ENCODE measurements around the gene HCAR2.
"Not testable (repeated sequence)": the region's sequence is repeated elsewhere in the genome, so short reads cannot be mapped to it uniquely, and the experiment has no call there.

HCAR2 gene

GRCh38 chr12:122700038-122700710 is 3.0 kb downstream of the HCAR2 start:
- H3K9ac ChIP-seq; H4K20me1 ChIP-seq; H3K9me3 ChIP-seq (replicated peaks in 1 of 11); H3K36me3 ChIP-seq; H3K27me3 ChIP-seq; H3K27ac ChIP-seq: not testable (repeated sequence)
- Histone ChIP-seq H3K4me3 (peak overlapping the region in 1 of 10 experiments; percentile 54; a peak in 1 of 20 replicates), H3K4me1 (peaks cover 0 to 53% (median 11%) of the 10 kb centered on the region in 10 experiments; a peak in 10 of 20 replicates), H3K4me2 (peak overlapping the region in 4 of 11 experiments; percentile 42 to 80 (median 62); a peak in 6 of 22 replicates)

GRCh38 chr12:122696922-122697321 is 6.2 kb downstream of the HCAR2 start:
- H3K27ac ChIP-seq; H4K20me1 ChIP-seq; H3K9me3 ChIP-seq (replicated peaks in 1 of 11); H3K27me3 ChIP-seq; H3K4me2 ChIP-seq; H3K4me3 ChIP-seq; H3K9ac ChIP-seq; H3K36me3 ChIP-seq: not testable (repeated sequence)
- H3K4me1 ChIP-seq: peaks cover 0 to 31% (median 5%) of the 10 kb centered on the region in 10 experiments; a peak in 9 of 20 replicates

- Histone ChIP-seq H3K36me3 (peaks cover 0 to 11% (median 0%) of the 10 kb centered on the region in 11 experiments; a peak in 1 of 22 replicates), H3K9me3 (replicated peaks in 1 of 11) (no peaks in the 10 kb centered on the region), H3K4me1 (peaks cover 0 to 15% (median 9%) of the 10 kb centered on the region in 10 experiments; a peak in 12 of 20 replicates), H4K20me1 (no peaks in the 10 kb centered on the region), H3K27me3 (no peaks in the 10 kb centered on the region), H3K4me2 (peak overlapping the region in 2 of 11 experiments; percentile 27 to 48; a peak in 4 of 22 replicates), H3K4me3 (no peak overlapping the region), H3K9ac (no peak overlapping the region), H3K27ac (no peak overlapping the region)
- no peak for TF ChIP-seq Cebpa-rat (IDR thresholded peaks at IDR 0.05)
Observed at GRCh38 chr12:122691566-122691965, 11.6 kb downstream of the HCAR2 start.

- Histone ChIP-seq H3K27me3 (no peaks in the 10 kb centered on the region), H4K20me1 (no peaks in the 10 kb centered on the region), H3K27ac (no peak overlapping the region), H3K4me2 (no peak overlapping the region), H3K4me3 (no peak overlapping the region), H3K4me1 (peaks cover 0 to 15% (median 9%) of the 10 kb centered on the region in 10 experiments; a peak in 12 of 20 replicates), H3K9me3 (replicated peaks in 1 of 11) (no peaks in the 10 kb centered on the region), H3K36me3 (peaks cover 0 to 11% (median 0%) of the 10 kb centered on the region in 11 experiments; a peak in 1 of 22 replicates), H3K9ac (no peak overlapping the region)
- TF ChIP-seq Cebpa-rat (IDR thresholded peaks at IDR 0.05): no peak
Observed at GRCh38 chr12:122688291-122688690, 14.9 kb downstream of the HCAR2 start.

- peaks cover 0 to 3% (median 0%) of the 10 kb centered on the region in 11 experiments; a peak in 1 of 22 replicates for H3K36me3 ChIP-seq
- no peak for TF ChIP-seq Cebpa-rat (IDR thresholded peaks at IDR 0.05)
- no peak overlapping the region for H3K4me3 ChIP-seq
- no peak overlapping the region for H3K9ac ChIP-seq
- H4K20me1 ChIP-seq: no peaks in the 10 kb centered on the region
- no peak overlapping the region for H3K4me2 ChIP-seq
- H3K4me1 ChIP-seq: peaks cover 0 to 27% (median 14%) of the 10 kb centered on the region in 10 experiments; a peak in 13 of 20 replicates
- no peaks in the 10 kb centered on the region for H3K27me3 ChIP-seq
- no peak overlapping the region for H3K27ac ChIP-seq
- H3K9me3 ChIP-seq (replicated peaks in 1 of 11): no peaks in the 10 kb centered on the region
Observed at GRCh38 chr12:122687086-122687485, 16.1 kb downstream of the HCAR2 start.

- H3K4me3 ChIP-seq: no peak overlapping the region
- H3K4me1 ChIP-seq: peaks cover 0 to 32% (median 19%) of the 10 kb centered on the region in 10 experiments; a peak in 13 of 20 replicates
- no peak for TF ChIP-seq Cebpa-rat (IDR thresholded peaks at IDR 0.05)
- no peaks in the 10 kb centered on the region for H3K36me3 ChIP-seq
- no peak overlapping the region for H3K9ac ChIP-seq
- H3K4me2 ChIP-seq: no peak overlapping the region
- no peak overlapping the region for H3K27ac ChIP-seq
- H3K27me3 ChIP-seq: no peaks in the 10 kb centered on the region
- no peaks in the 10 kb centered on the region for H4K20me1 ChIP-seq
- H3K9me3 ChIP-seq (replicated peaks in 1 of 11): peaks cover 0 to under 1% (median 0%) of the 10 kb centered on the region in 11 experiments; a peak in 2 of 22 replicates
Observed at GRCh38 chr12:122686538-122686937, 16.6 kb downstream of the HCAR2 start.

- Histone ChIP-seq H3K4me2 (no peak overlapping the region), H3K36me3 (no peaks in the 10 kb centered on the region), H4K20me1 (no peaks in the 10 kb centered on the region), H3K27ac (peak overlapping the region in 2 of 11 experiments; percentile 23 to 83; a peak in 2 of 22 replicates), H3K27me3 (no peaks in the 10 kb centered on the region), H3K4me1 (peaks cover 0 to 41% (median 32%) of the 10 kb centered on the region in 10 experiments; a peak in 16 of 20 replicates), H3K4me3 (no peak overlapping the region), H3K9ac (no peak overlapping the region), H3K9me3 (replicated peaks in 1 of 11) (peaks cover 0 to 10% (median 0%) of the 10 kb centered on the region in 11 experiments; a peak in 3 of 22 replicates)
- TF ChIP-seq Cebpa-rat (IDR thresholded peaks at IDR 0.05): no peak
Observed at GRCh38 chr12:122684297-122684813, 18.8 kb downstream of the HCAR2 start.

GRCh38 chr12:122681814-122682213 is 21.3 kb downstream of the HCAR2 start:
- H3K4me3 ChIP-seq: no peak overlapping the region
- peaks cover 5 to 56% (median 44%) of the 10 kb centered on the region in 10 experiments; a peak in 17 of 20 replicates for H3K4me1 ChIP-seq
- H3K36me3 ChIP-seq: no peaks in the 10 kb centered on the region
- H3K4me2 ChIP-seq: peak overlapping the region in 8 of 11 experiments; percentile 0 to 69 (median 57); a peak in 13 of 22 replicates
- peaks cover 0 to 11% (median 0%) of the 10 kb centered on the region in 11 experiments; a peak in 3 of 22 replicates for H3K9me3 ChIP-seq (replicated peaks in 1 of 11)
- no peaks in the 10 kb centered on the region for H3K27me3 ChIP-seq
- H3K9ac ChIP-seq: peak overlapping the region in 4 of 11 experiments; percentile 8 to 56 (median 39); a peak in 6 of 22 replicates
- no peaks in the 10 kb centered on the region for H4K20me1 ChIP-seq
- H3K27ac ChIP-seq: peak overlapping the region in 8 of 11 experiments; percentile 43 to 83 (median 66); a peak in 11 of 22 replicates
- peak in 8 of 11 experiments; percentile 30 to 87 (median 65); a peak in 9 of 22 replicates for TF ChIP-seq Cebpa-rat (IDR thresholded peaks at IDR 0.05)

GRCh38 chr12:122680989-122681388 is 22.2 kb downstream of the HCAR2 start:
- H3K27me3 ChIP-seq, H3K4me3 ChIP-seq, H3K36me3 ChIP-seq, H4K20me1 ChIP-seq: not testable (repeated sequence)
- H3K4me1 ChIP-seq: peaks cover 5 to 56% (median 44%) of the 10 kb centered on the region in 10 experiments; a peak in 17 of 20 replicates
- peak overlapping the region in 8 of 11 experiments; percentile 43 to 83 (median 66); a peak in 12 of 22 replicates for H3K27ac ChIP-seq
- H3K9ac ChIP-seq: peak overlapping the region in 3 of 11 experiments; percentile 8 to 56 (median 49); a peak in 6 of 22 replicates
- peak overlapping the region in 8 of 11 experiments; percentile 0 to 69 (median 57); a peak in 13 of 22 replicates for H3K4me2 ChIP-seq
- peaks cover 0 to 15% (median 0%) of the 10 kb centered on the region in 11 experiments; a peak in 3 of 22 replicates for H3K9me3 ChIP-seq (replicated peaks in 1 of 11)

GRCh38 chr12:122676781-122677180 is 26.4 kb downstream of the HCAR2 start:
- not testable (repeated sequence) for H3K36me3 ChIP-seq, H3K9ac ChIP-seq, H4K20me1 ChIP-seq, H3K27me3 ChIP-seq, H3K4me3 ChIP-seq, H3K4me2 ChIP-seq
- H3K27ac ChIP-seq: peak overlapping the region in 2 of 11 experiments; percentile 62 to 83; a peak in 3 of 22 replicates
- H3K4me1 ChIP-seq: peaks cover 5 to 60% (median 42%) of the 10 kb centered on the region in 10 experiments; a peak in 17 of 20 replicates
- peaks cover 0 to 15% (median 0%) of the 10 kb centered on the region in 11 experiments; a peak in 3 of 22 replicates for H3K9me3 ChIP-seq (replicated peaks in 1 of 11)

GRCh38 chr12:122676015-122676414 is 27.1 kb downstream of the HCAR2 start:
- Histone ChIP-seq H3K4me1 (peaks cover 5 to 52% (median 34%) of the 10 kb centered on the region in 10 experiments; a peak in 17 of 20 replicates), H3K9me3 (replicated peaks in 1 of 11) (peaks cover 0 to 10% (median 0%) of the 10 kb centered on the region in 11 experiments; a peak in 3 of 22 replicates), H3K27ac (peak overlapping the region in 1 of 11 experiments; percentile 35; a peak in 1 of 22 replicates)
- not testable (repeated sequence) for H3K36me3 ChIP-seq, H3K9ac ChIP-seq, H3K4me2 ChIP-seq, H3K4me3 ChIP-seq, H3K27me3 ChIP-seq, H4K20me1 ChIP-seq

All from BLaER1 treated with 17β-estradiol and CSF1 and Interleukin-3, amounts not matched to agents 10 nM and 100 nM (cell line).